Hepatocyte (in vitro differentiated cells): Measurements from ENCODE around the gene PRRC2C. TPM values are rescaled to one million over a fixed set of nuclear protein-coding genes. Genes with fewer than 3 reads are reported as not detected.

Source experiments
- DNase-seq: peaks from one replicate; pipeline ENCODE4 v3.0.0-alpha.2; 2016; ENCODE audit warnings: low spot score
- H2AFZ ChIP-seq: fragments of 200-600 bp; sonication (generic); 2 replicates; pipeline ENCODE4 v1.6.0; 2016; ENCODE audit warnings: antibody characterized with exemption, mild to moderate bottlenecking
- H3K27ac ChIP-seq: fragments of 200-600 bp; sonication (generic); 2 replicates; pipeline ENCODE4 v1.5.1; 2016; ENCODE audit warnings: mild to moderate bottlenecking
- H3K27me3 ChIP-seq: fragments of 200-600 bp; sonication (generic); 2 replicates; pipeline ENCODE4 v1.6.1; 2016
- H3K36me3 ChIP-seq: fragments of 200-600 bp; sonication (generic); replicated peaks from 2 replicates; pipeline ENCODE4 v1.5.1; 2016; ENCODE audit warnings: low read depth; ENCODE audit not compliant: insufficient read depth
- H3K4me1 ChIP-seq: fragments of 200-600 bp; sonication (generic); 2 replicates; pipeline ENCODE4 v1.5.1; 2016; ENCODE audit warnings: mild to moderate bottlenecking, moderate library complexity; ENCODE audit not compliant: insufficient read depth
- H3K4me2 ChIP-seq: fragments of 200-600 bp; sonication (generic); 2 replicates; pipeline ENCODE4 v1.6.0; 2016
- H3K4me3 ChIP-seq: fragments of 200-600 bp; sonication (generic); 2 replicates; pipeline ENCODE4 v1.5.1; 2016; ENCODE audit warnings: mild to moderate bottlenecking
- H3K79me2 ChIP-seq: fragments of 200-600 bp; sonication (generic); 2 replicates; pipeline ENCODE4 v1.6.0; 2017; ENCODE audit warnings: mild to moderate bottlenecking
- H3K9me2 ChIP-seq: fragments of 200-600 bp; sonication (generic); replicated peaks from 2 replicates; pipeline ENCODE4 v1.6.0; 2017; ENCODE audit warnings: mild to moderate bottlenecking; ENCODE audit not compliant: insufficient read depth
- H3K9me3 ChIP-seq: fragments of 200-600 bp; sonication (generic); 2 replicates; pipeline ENCODE4 v1.5.1; 2016; ENCODE audit warnings: low read depth, mild to moderate bottlenecking
- H4K20me1 ChIP-seq: fragments of 200-600 bp; sonication (generic); 2 replicates; pipeline ENCODE4 v1.6.0; 2016; ENCODE audit warnings: mild to moderate bottlenecking; ENCODE audit not compliant: insufficient read depth, poor library complexity, severe bottlenecking
- EZH2 ChIP-seq: fragments of 200-600 bp; sonication (generic); IDR thresholded peaks from 2 replicates; pipeline ENCODE4 v1.6.1; 2016; ENCODE audit warnings: antibody characterized with exemption, mild to moderate bottlenecking, borderline replicate concordance
- EZH2phosphoT487 ChIP-seq: fragments of 200-600 bp; sonication (generic); IDR thresholded peaks from one replicate; pipeline ENCODE4 v1.6.1; 2018; ENCODE audit warnings: antibody characterized with exemption, mild to moderate bottlenecking, low read depth, moderate library complexity; ENCODE audit not compliant: unreplicated experiment, severe bottlenecking
- WGBS: methylation state at CpG from one replicate; pipeline ENCODE4 v1.1.6; 2016; ENCODE audit warnings: low lambda C conversion rate; ENCODE audit errors: missing lambda C conversion rate; 5-methylcytosine and 5-hydroxymethylcytosine counted together
- polyA plus RNA-seq: library from polyadenylated mRNA; unstranded; fragments of >200 nt; fragmentation: Nextera tagmentation; extraction: Ambion mirVana; gene quantifications from 2 replicates; pipeline ENCODE4 v1.2.1, GENCODE V29; 2016
- total RNA-seq: library from RNA; depleted of rRNA; stranded (reverse); fragments of >200 nt; gene quantifications from 2 replicates; pipeline ENCODE4 v1.2.3, GENCODE V29; 2014
- TF ChIP-seq, protein P1 (sequence below): fragments of 200-600 bp; sonication (generic); IDR thresholded peaks from 2 replicates; pipeline ENCODE4 v1.5.1; 2016; ENCODE audit warnings: antibody characterized with exemption, mild to moderate bottlenecking; ENCODE audit not compliant: poor library complexity

Gene PRRC2C
- total and polyA plus RNA-seq, 2 experiments from 2014 or later, result 85.2 to 120 TPM

DNA sequence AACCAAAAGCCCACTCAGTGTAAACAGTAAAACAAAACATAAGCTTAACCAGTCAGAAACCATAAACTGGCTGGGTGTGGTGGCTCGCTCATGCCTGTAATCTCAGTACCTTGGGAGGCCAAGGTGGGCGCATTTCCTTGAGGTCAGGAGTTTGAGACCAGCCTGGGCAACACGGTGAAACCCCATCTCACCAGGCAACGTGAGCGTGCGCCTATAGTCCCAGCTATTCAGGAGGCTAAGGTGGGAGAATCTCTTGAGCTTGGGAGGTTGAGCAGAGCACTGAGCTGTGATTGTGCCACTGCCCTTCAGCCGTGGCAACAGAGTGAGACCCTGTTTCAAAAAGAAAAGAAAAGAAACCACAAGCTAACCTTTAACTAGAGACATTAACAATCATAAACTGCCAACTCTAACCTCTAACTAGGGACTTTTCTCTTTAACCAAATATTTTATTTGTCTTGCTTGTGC is 13.1 kb upstream of the PRRC2C start:
- no peaks in the 10 kb centered on the region for H4K20me1 ChIP-seq

DNA sequence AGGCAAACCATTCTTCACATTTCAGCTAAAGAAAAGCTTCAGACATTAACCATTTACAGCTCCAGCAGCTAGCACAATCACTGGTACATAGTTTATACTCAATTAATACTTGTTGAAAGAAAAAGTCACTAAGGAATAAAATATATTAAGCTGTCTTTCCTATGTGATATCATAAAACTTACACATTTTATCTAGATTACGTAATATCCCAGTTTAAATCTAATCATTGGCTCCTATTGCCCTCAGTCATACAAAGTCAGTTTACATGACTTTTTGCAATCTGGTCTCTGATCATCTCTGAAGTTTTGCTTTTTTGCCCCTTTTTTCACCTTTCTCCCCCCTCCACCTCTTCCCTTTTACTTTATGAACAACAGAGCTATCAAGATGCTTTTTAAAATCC is 8.5 kb upstream of the PRRC2C start:
- TF ChIP-seq EZH2phosphoT487 (no peak), EZH2 (no peak)
- TF ChIP-seq, protein P1, sequence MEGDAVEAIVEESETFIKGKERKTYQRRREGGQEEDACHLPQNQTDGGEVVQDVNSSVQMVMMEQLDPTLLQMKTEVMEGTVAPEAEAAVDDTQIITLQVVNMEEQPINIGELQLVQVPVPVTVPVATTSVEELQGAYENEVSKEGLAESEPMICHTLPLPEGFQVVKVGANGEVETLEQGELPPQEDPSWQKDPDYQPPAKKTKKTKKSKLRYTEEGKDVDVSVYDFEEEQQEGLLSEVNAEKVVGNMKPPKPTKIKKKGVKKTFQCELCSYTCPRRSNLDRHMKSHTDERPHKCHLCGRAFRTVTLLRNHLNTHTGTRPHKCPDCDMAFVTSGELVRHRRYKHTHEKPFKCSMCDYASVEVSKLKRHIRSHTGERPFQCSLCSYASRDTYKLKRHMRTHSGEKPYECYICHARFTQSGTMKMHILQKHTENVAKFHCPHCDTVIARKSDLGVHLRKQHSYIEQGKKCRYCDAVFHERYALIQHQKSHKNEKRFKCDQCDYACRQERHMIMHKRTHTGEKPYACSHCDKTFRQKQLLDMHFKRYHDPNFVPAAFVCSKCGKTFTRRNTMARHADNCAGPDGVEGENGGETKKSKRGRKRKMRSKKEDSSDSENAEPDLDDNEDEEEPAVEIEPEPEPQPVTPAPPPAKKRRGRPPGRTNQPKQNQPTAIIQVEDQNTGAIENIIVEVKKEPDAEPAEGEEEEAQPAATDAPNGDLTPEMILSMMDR, result no peak
- DNase-seq, result no peak
- Histone ChIP-seq H2AFZ (no peak overlapping the region), H3K4me3 (no peak overlapping the region), H3K36me3 (no peaks in the 10 kb centered on the region), H3K27me3 (no peaks in the 10 kb centered on the region), H3K79me2 (no peaks in the 10 kb centered on the region), H3K4me2 (no peak overlapping the region), H3K27ac (no peak overlapping the region), H3K9me2 (no peaks in the 10 kb centered on the region), H3K9me3 (no peaks in the 10 kb centered on the region), H3K4me1 (no peaks in the 10 kb centered on the region), H4K20me1 (no peaks in the 10 kb centered on the region)
- 91% methylated on average over 1 of the region's 1 CpG for WGBS

More for the DNA sequence above, 13.1 kb upstream of the PRRC2C start:
- DNase-seq, result no peak
- no peaks in the 10 kb centered on the region for H3K79me2 ChIP-seq
- no peak overlapping the region for H3K27ac ChIP-seq
- WGBS, result 90% methylated on average over 7 of the region's 7 CpGs
- H3K4me3 ChIP-seq, result no peak overlapping the region
- TF ChIP-seq EZH2phosphoT487 (no peak), EZH2 (no peak)
- TF ChIP-seq, protein P1, result no peak
- H3K9me2 ChIP-seq, result no peaks in the 10 kb centered on the region
- H3K27me3 ChIP-seq, result no peaks in the 10 kb centered on the region
- H3K36me3 ChIP-seq, result no peaks in the 10 kb centered on the region
- H2AFZ ChIP-seq, result no peak overlapping the region
- no peaks in the 10 kb centered on the region for H3K9me3 ChIP-seq
- H3K4me1 ChIP-seq, result no peaks in the 10 kb centered on the region
- no peak overlapping the region for H3K4me2 ChIP-seq

DNA sequence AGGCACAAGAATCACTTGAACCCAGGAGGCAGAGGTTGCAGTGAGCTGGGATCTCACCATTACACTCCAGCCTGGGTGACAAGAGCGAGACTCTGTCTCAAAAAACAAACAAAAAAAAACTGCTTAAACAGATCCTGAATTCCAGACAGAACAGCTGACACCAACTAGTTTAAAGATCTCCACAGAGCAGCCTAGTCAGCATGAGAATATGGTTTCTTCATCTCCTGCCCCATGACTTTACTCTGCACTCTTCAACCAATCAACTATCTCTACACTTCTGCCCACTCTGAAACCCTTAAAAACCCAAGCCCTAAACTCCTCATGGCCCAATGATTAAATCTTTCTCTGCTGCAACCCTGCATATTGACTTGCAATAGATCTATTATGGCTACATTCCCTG is 7.5 kb upstream of the PRRC2C start:
- 100% methylated on average over 1 of the region's 1 CpG for WGBS
- no peak overlapping the region for H3K4me2 ChIP-seq
- H3K4me3 ChIP-seq, result no peak overlapping the region
- DNase-seq, result no peak
- H3K4me1 ChIP-seq, result no peaks in the 10 kb centered on the region
- H2AFZ ChIP-seq, result no peak overlapping the region
- no peaks in the 10 kb centered on the region for H3K27me3 ChIP-seq
- TF ChIP-seq EZH2phosphoT487, result no peak
- TF ChIP-seq, protein P1, result no peak
- no peaks in the 10 kb centered on the region for H3K79me2 ChIP-seq
- H3K9me3 ChIP-seq, result no peaks in the 10 kb centered on the region
- H3K9me2 ChIP-seq, result no peaks in the 10 kb centered on the region
- no peaks in the 10 kb centered on the region for H4K20me1 ChIP-seq
- H3K27ac ChIP-seq, result no peak overlapping the region
- no peaks in the 10 kb centered on the region for H3K36me3 ChIP-seq

DNA sequence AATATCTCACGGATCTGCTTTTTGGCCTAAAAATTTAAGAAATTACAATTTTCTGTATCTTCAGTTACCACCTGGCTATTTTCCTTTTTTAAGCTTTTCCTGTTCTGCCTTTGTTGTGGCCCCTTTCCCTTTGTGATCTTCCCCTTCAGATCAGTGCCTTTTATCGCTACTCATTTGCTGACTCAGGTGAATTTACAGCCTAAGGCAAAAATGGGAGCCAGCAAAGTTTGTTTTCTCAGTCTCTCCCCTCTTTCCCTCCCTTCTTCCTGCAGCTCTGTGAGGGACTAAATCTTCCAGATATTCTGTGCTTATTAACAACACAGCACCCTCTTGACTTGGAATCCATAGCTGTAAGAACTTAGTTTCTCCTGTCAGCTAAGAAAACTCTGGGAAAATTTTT is 5.3 kb upstream of the PRRC2C start:
- Histone ChIP-seq H3K27ac (no peak overlapping the region), H3K9me2 (no peaks in the 10 kb centered on the region), H3K79me2 (no peaks in the 10 kb centered on the region), H3K4me3 (no peak overlapping the region), H3K4me1 (peaks cover 4% of the 10 kb centered on the region), H3K27me3 (no peaks in the 10 kb centered on the region), H3K9me3 (no peaks in the 10 kb centered on the region), H3K36me3 (no peaks in the 10 kb centered on the region), H3K4me2 (no peak overlapping the region), H2AFZ (peak overlapping the region; percentile 32), H4K20me1 (no peaks in the 10 kb centered on the region)
- DNase-seq, result no peak
- 67% methylated on average over 2 of the region's 2 CpGs for WGBS
- TF ChIP-seq EZH2phosphoT487, result no peak
- no peak for TF ChIP-seq EZH2
- TF ChIP-seq, protein P1, result no peak
